CD14-positive monocyte (primary cell): Measurements from ENCODE around the gene BDH1. TPM values are rescaled to one million over a fixed set of nuclear protein-coding genes. Genes with fewer than 3 reads are reported as not detected.

ENCODE experiments used
- DNase-seq, 3 donors: peaks; one replicate each; pipeline ENCODE4 v3.0.0-alpha.2; 2011 to 2022
- H2AFZ ChIP-seq: 2 replicates; pipeline ENCODE4 v1.6.0; 2012; ENCODE audit warnings: mild to moderate bottlenecking, low read depth, low read length, inconsistent platforms; ENCODE audit not compliant: insufficient read depth, poor library complexity, severe bottlenecking
- H3K27ac ChIP-seq, 2 donors: 1 replicate in 1 of 2; 2 replicates in 1 of 2; pipeline ENCODE4 v1.5.1; 2012 to 2013; ENCODE audit warnings: low read length in 2 of 2, control low read depth in 1 of 2, inconsistent platforms in 1 of 2, low read depth in 1 of 2, mild to moderate bottlenecking in 1 of 2
- H3K27me3 ChIP-seq, 2 donors: one replicate each; pipeline versions ENCODE4 v1.6.0 to v1.6.1; 2011 to 2013; ENCODE audit warnings: low read length in 2 of 2; ENCODE audit not compliant: control insufficient read depth in 2 of 2, insufficient read depth in 2 of 2
- H3K36me3 ChIP-seq, 2 donors: replicated peaks in 1 of 2; 1 replicate in 1 of 2; 2 replicates in 1 of 2; pipeline versions ENCODE4 v1.5.1 to v1.6.1; 2012 to 2013; ENCODE audit warnings: low read length in 2 of 2, control low read depth in 1 of 2, inconsistent platforms in 1 of 2, mild to moderate bottlenecking in 1 of 2; ENCODE audit not compliant: insufficient read depth in 2 of 2, control insufficient read depth in 1 of 2
- H3K4me1 ChIP-seq, 2 donors: 1 replicate in 1 of 2; 2 replicates in 1 of 2; pipeline versions ENCODE4 v1.5.1 to v1.6.1; 2012 to 2013; ENCODE audit warnings: low read length in 2 of 2, control low read depth in 1 of 2, inconsistent platforms in 1 of 2, mild to moderate bottlenecking in 1 of 2, moderate library complexity in 1 of 2; ENCODE audit not compliant: insufficient read depth in 2 of 2, control insufficient read depth in 1 of 2
- H3K4me2 ChIP-seq: replicated peaks from 2 replicates; pipeline ENCODE3; 2012; ENCODE audit warnings: low read length, moderate library complexity, mild to moderate bottlenecking; ENCODE audit not compliant: poor library complexity, severe bottlenecking; ENCODE audit errors: extremely low read depth
- H3K4me3 ChIP-seq, 3 experiments: fragments of 200-600 bp in 1 of 3; sonication (generic) in 1 of 3; replicated peaks in 1 of 3; 1 replicate in 2 of 3; 2 replicates in 1 of 3; pipeline ENCODE4 v1.5.1; 2011 to 2013; ENCODE audit warnings: low read length in 3 of 3, mild to moderate bottlenecking in 3 of 3, control low read depth in 2 of 3, low read depth in 2 of 3, inconsistent platforms in 1 of 3, moderate library complexity in 1 of 3
- H3K79me2 ChIP-seq: 2 replicates; pipeline ENCODE4 v1.6.0; 2012; ENCODE audit warnings: mild to moderate bottlenecking, control low read depth, inconsistent platforms, low read length, moderate library complexity; ENCODE audit not compliant: insufficient read depth
- H3K9ac ChIP-seq: 2 replicates; pipeline ENCODE4 v1.6.0; 2017; ENCODE audit warnings: low read length, mild to moderate bottlenecking; ENCODE audit not compliant: insufficient read depth, poor library complexity, severe bottlenecking
- H3K9me3 ChIP-seq, 2 donors: replicated peaks in 1 of 2; 1 replicate in 1 of 2; 2 replicates in 1 of 2; pipeline versions ENCODE4 v1.5.1 to v1.6.1; 2012 to 2013; ENCODE audit warnings: low read length in 2 of 2, control low read depth in 1 of 2; ENCODE audit not compliant: control insufficient read depth in 1 of 2, insufficient read depth in 1 of 2
- H4K20me1 ChIP-seq: 2 replicates; pipeline ENCODE4 v1.6.0; 2012; ENCODE audit warnings: mild to moderate bottlenecking, low read length, control low read depth, moderate library complexity; ENCODE audit not compliant: insufficient read depth
- H3K27ac Mint-ChIP-seq, 7 donors: one replicate each; pipeline ENCODE4 v1.8.0; 2020; ENCODE audit warnings: mild to moderate bottlenecking in 7 of 7, mixed read lengths in 7 of 7, moderate library complexity in 6 of 7, inconsistent platforms in 2 of 7
- H3K27me3 Mint-ChIP-seq, 3 donors: one replicate each; pipeline ENCODE4 v1.8.0; 2021 to 2022; ENCODE audit warnings: low read depth in 3 of 3, mild to moderate bottlenecking in 3 of 3, mixed read lengths in 3 of 3, moderate library complexity in 3 of 3, inconsistent platforms in 1 of 3
- H3K36me3 Mint-ChIP-seq, 2 donors: one replicate each; pipeline ENCODE4 v1.8.0; 2020; ENCODE audit warnings: mixed read lengths in 2 of 2, inconsistent platforms in 1 of 2, mild to moderate bottlenecking in 1 of 2
- H3K4me1 Mint-ChIP-seq: one replicate; pipeline ENCODE4 v1.8.0; 2020; ENCODE audit warnings: mild to moderate bottlenecking, mixed read lengths
- H3K4me3 Mint-ChIP-seq, 2 donors: one replicate each; pipeline ENCODE4 v1.8.0; 2020; ENCODE audit warnings: mild to moderate bottlenecking in 2 of 2, mixed read lengths in 2 of 2, moderate library complexity in 1 of 2
- H3K9me3 Mint-ChIP-seq, 7 donors: one replicate each; pipeline ENCODE4 v1.8.0; 2020 to 2022; ENCODE audit warnings: mixed read lengths in 7 of 7, mild to moderate bottlenecking in 6 of 7, moderate library complexity in 6 of 7, inconsistent platforms in 2 of 7
- WGBS: methylation state at CpG from one replicate; pipeline ENCODE4 v1.1.5; 2013; ENCODE audit warnings: missing lambda C conversion rate; ENCODE audit not compliant: insufficient coverage; 5-methylcytosine and 5-hydroxymethylcytosine counted together
- intact Hi-C, 2 donors: fragments of 100-400 bp; cut with micrococcal nuclease; formaldehyde crosslinking; loops; one replicate each; pipeline versions ENCODE4 v1.15.0 to v1.15.1; 2023
- polyA plus RNA-seq, 3 donors: library from polyadenylated mRNA; depleted of rRNA in 1 of 3; unstranded in 2 of 3; stranded (reverse) in 1 of 3; fragments of 300-500 nt in 2 of 3; fragments of >200 nt in 1 of 3; fragmentation: Illumina TruSeq in 2 of 3; gene quantifications; 1 replicate in 2 of 3; 2 replicates in 1 of 3; pipeline ENCODE4 v1.2.3, GENCODE V29; 2012 to 2021
- TF ChIP-seq, protein P1 (sequence below): fragments of 200-600 bp; IDR thresholded peaks from one replicate; pipeline ENCODE4 v1.8.0; 2022; ENCODE audit warnings: antibody characterized with exemption, mild to moderate bottlenecking

Gene BDH1
- polyA plus RNA-seq, 3 donors, result 2.8 to 5.3 (median 5.2) TPM

DNA sequence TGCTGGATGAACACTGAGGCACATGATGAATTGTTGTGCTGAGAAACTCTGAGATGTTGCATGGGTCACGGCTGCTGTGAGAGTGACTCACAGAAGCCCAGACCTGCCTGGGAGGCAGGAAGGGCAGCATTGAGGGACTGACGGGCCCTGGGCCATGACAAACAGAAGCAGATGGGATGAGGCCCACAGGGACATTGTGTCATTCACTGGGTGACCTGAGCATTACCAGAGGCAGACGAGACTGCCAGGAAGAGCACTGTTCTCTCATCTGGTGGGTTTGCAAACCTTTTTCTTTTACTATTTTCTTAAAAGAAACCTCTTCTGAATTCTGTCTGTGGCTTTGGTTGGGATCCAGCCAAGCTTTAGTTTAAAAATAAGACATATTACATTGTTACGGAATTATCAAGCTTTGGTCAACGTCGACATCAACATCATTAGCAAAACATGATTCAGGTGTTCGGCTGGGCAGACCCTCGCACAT, 67.8 kb downstream of the BDH1 start:
- Histone ChIP-seq H3K9me3 (no peaks in the 10 kb centered on the region), H4K20me1 (no peaks in the 10 kb centered on the region), H3K79me2 (no peaks in the 10 kb centered on the region), H3K4me1 (no peaks in the 10 kb centered on the region), H3K27me3 (no peaks in the 10 kb centered on the region), H3K4me2 (no peak overlapping the region), H3K4me3 (no peak overlapping the region), H3K9ac (no peak overlapping the region), H3K27ac (no peak overlapping the region), H3K36me3 (no peaks in the 10 kb centered on the region), H2AFZ (no peak overlapping the region)
- Mint-ChIP-seq H3K36me3 (no peaks in the 10 kb centered on the region), H3K9me3 (no peaks in the 10 kb centered on the region), H3K4me1 (no peaks in the 10 kb centered on the region), H3K27me3 (peaks cover 0 to 8% (median 3%) of the 10 kb centered on the region in 3 donors), H3K4me3 (no peak overlapping the region), H3K27ac (no peak overlapping the region)
- TF ChIP-seq, protein P1, sequence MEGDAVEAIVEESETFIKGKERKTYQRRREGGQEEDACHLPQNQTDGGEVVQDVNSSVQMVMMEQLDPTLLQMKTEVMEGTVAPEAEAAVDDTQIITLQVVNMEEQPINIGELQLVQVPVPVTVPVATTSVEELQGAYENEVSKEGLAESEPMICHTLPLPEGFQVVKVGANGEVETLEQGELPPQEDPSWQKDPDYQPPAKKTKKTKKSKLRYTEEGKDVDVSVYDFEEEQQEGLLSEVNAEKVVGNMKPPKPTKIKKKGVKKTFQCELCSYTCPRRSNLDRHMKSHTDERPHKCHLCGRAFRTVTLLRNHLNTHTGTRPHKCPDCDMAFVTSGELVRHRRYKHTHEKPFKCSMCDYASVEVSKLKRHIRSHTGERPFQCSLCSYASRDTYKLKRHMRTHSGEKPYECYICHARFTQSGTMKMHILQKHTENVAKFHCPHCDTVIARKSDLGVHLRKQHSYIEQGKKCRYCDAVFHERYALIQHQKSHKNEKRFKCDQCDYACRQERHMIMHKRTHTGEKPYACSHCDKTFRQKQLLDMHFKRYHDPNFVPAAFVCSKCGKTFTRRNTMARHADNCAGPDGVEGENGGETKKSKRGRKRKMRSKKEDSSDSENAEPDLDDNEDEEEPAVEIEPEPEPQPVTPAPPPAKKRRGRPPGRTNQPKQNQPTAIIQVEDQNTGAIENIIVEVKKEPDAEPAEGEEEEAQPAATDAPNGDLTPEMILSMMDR, result no peak
- 63% methylated on average over 2 of the region's 8 CpGs for WGBS
- intact Hi-C loops, result no loop called here
- DNase-seq, result no peak

DNA sequence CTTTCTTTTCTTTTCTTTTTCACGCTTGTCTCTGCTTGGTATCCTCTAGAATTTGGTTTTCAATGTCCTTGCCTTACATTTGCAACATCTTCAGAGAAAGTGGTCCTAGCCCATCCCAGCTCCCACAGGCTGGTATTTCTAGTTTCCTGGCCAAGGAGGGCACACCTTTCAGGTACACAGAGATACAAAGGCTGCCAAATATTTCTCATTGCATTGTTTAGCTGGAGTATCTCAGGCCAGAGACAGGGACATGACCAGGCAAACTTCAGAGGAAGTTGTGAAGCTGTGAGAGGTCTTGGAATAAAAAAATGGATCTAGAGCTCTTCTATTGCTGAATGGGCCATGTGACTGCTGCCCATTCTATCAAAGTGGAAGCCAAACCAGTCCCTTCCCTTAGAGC, 68.9 kb downstream of the BDH1 start:
- Histone ChIP-seq H3K79me2 (no peaks in the 10 kb centered on the region), H3K27ac (no peak overlapping the region), H2AFZ (no peak overlapping the region), H3K27me3 (no peaks in the 10 kb centered on the region), H3K4me1 (no peaks in the 10 kb centered on the region), H4K20me1 (no peaks in the 10 kb centered on the region), H3K4me3 (no peak overlapping the region), H3K4me2 (no peak overlapping the region), H3K36me3 (no peaks in the 10 kb centered on the region), H3K9ac (no peak overlapping the region), H3K9me3 (no peaks in the 10 kb centered on the region)
- no peaks in the 10 kb centered on the region for H3K36me3 Mint-ChIP-seq
- no peaks in the 10 kb centered on the region for H3K4me1 Mint-ChIP-seq
- intact Hi-C loops, result no loop called here
- 100% methylated on average over 1 of the region's 1 CpG for WGBS
- TF ChIP-seq, protein P1, result no peak
- peaks cover 0 to 8% (median 3%) of the 10 kb centered on the region in 3 donors for H3K27me3 Mint-ChIP-seq
- H3K27ac Mint-ChIP-seq, result no peak overlapping the region
- DNase-seq, result no peak
- no peaks in the 10 kb centered on the region for H3K9me3 Mint-ChIP-seq
- no peak overlapping the region for H3K4me3 Mint-ChIP-seq
